H1 (cell line): ENCODE measurements around the gene TRPV4. TPM values are rescaled to one million over a fixed set of nuclear protein-coding genes. Genes with fewer than 3 reads are reported as not detected.

Experiments
- CTCF ChIA-PET: fragments of 300-600 bp; sonication (Branson Sonifier 250); formaldehyde crosslinking; loops from one replicate; lab custom pipeline; 2021; ENCODE audit not compliant: partially characterized antibody; lab: Charles Lee
- POLR2A ChIA-PET: fragments of 300-600 bp; sonication (Branson Sonifier 250); formaldehyde crosslinking; loops from one replicate; lab custom pipeline; 2021; ENCODE audit warnings: inconsistent platforms; ENCODE audit not compliant: partially characterized antibody; lab: Charles Lee
- DNase-seq, 2 experiments: peaks; one replicate each; pipeline versions ENCODE4 v3.0.0 to v3.0.0-alpha.2; 2010 to 2022; ENCODE audit warnings: low spot score in 2 of 2, low read depth in 1 of 2, mixed read lengths in 1 of 2
- FAIRE-seq: peaks from 2 replicates; lab custom pipeline; 2011; peaks lifted over from hg19 to GRCh38; lab: Jason Lieb, UNC
- H2AFZ ChIP-seq: 2 replicates; pipeline ENCODE4 v1.8.1; 2012; ENCODE audit warnings: low read length, inconsistent platforms
- H2AK5ac ChIP-seq: 2 replicates; pipeline ENCODE4 v1.6.1; 2013; ENCODE audit warnings: low read depth, low read length
- H2BK120ac ChIP-seq: replicated peaks from 2 replicates; pipeline ENCODE3; 2013; ENCODE audit warnings: low read depth, low read length, inconsistent platforms
- H2BK12ac ChIP-seq: 2 replicates; pipeline ENCODE4 v1.6.1; 2013; ENCODE audit warnings: low read depth, low read length
- H2BK15ac ChIP-seq: 2 replicates; pipeline ENCODE4 v1.6.1; 2013; ENCODE audit warnings: low read length
- H2BK20ac ChIP-seq: 2 replicates; pipeline ENCODE4 v1.6.1; 2013; ENCODE audit warnings: low read length
- H2BK5ac ChIP-seq: 2 replicates; pipeline ENCODE4 v1.6.1; 2013; ENCODE audit warnings: low read depth, low read length
- H3K14ac ChIP-seq: 2 replicates; pipeline ENCODE4 v1.6.1; 2013; ENCODE audit warnings: inconsistent platforms; ENCODE audit not compliant: insufficient read length
- H3K18ac ChIP-seq: 2 replicates; pipeline ENCODE4 v1.6.1; 2013; ENCODE audit warnings: low read length; ENCODE audit errors: extremely low read depth
- H3K23ac ChIP-seq: 2 replicates; pipeline ENCODE4 v1.6.1; 2013; ENCODE audit warnings: inconsistent platforms; ENCODE audit not compliant: insufficient read length
- H3K23me2 ChIP-seq: 2 replicates; pipeline ENCODE4 v1.6.1; 2013; ENCODE audit warnings: low read depth, low read length
- H3K27ac ChIP-seq: 2 replicates; pipeline ENCODE4 v1.6.1; 2011; ENCODE audit warnings: low read depth, low read length, inconsistent platforms
- H3K27me3 ChIP-seq, 4 experiments: replicated peaks in 1 of 4; 1 replicate in 1 of 4; 2 replicates in 3 of 4; pipeline versions ENCODE4 v1.6.1 to v1.8.1; 2011 to 2013; ENCODE audit warnings: low read length in 3 of 4, mild to moderate bottlenecking in 3 of 4, inconsistent platforms in 2 of 4, mixed read lengths in 2 of 4, moderate library complexity in 1 of 4; ENCODE audit not compliant: control insufficient read depth in 3 of 4, insufficient read depth in 3 of 4; ENCODE audit errors: extremely low read depth in 1 of 4
- H3K36me3 ChIP-seq, 4 experiments: 2 replicates each; pipeline versions ENCODE4 v1.6.1 to v1.8.1; 2011 to 2013; ENCODE audit warnings: mild to moderate bottlenecking in 4 of 4, low read length in 3 of 4, moderate library complexity in 2 of 4, control low read depth in 1 of 4, inconsistent platforms in 1 of 4; ENCODE audit not compliant: insufficient read depth in 4 of 4, control insufficient read depth in 2 of 4
- H3K4ac ChIP-seq: replicated peaks from 2 replicates; pipeline ENCODE3; 2013; ENCODE audit warnings: low read length, low read depth, mixed read lengths, inconsistent platforms; ENCODE audit not compliant: insufficient read length
- H3K4me1 ChIP-seq, 4 experiments: replicated peaks in 1 of 4; 1 replicate in 1 of 4; 2 replicates in 3 of 4; pipeline versions ENCODE4 v1.6.1 to v1.8.1; 2011 to 2013; ENCODE audit warnings: low read length in 3 of 4, inconsistent platforms in 2 of 4, mixed read lengths in 1 of 4; ENCODE audit not compliant: insufficient read depth in 4 of 4, control insufficient read depth in 3 of 4
- H3K4me2 ChIP-seq, 2 experiments: 2 replicates each; pipeline versions ENCODE4 v1.6.1 to v1.8.1; 2011 to 2013; ENCODE audit warnings: low read depth in 2 of 2, low read length in 2 of 2, control low read depth in 1 of 2, inconsistent platforms in 1 of 2, mild to moderate bottlenecking in 1 of 2; ENCODE audit not compliant: insufficient read depth in 1 of 2
- H3K4me3 ChIP-seq, 4 experiments: fragments of 200-600, 300-600 bp in 1 of 4; sonication (generic), shearing (Covaris generic), sonication (Bioruptor Twin) in 1 of 4; 2 replicates each; pipeline versions ENCODE4 v1.5.1 to v1.8.1; 2011 to 2016; ENCODE audit warnings: low read length in 4 of 4, low read depth in 3 of 4, control low read depth in 2 of 4, inconsistent platforms in 2 of 4, mild to moderate bottlenecking in 2 of 4, mixed read lengths in 1 of 4, moderate library complexity in 1 of 4; ENCODE audit not compliant: insufficient read depth in 2 of 4; ENCODE audit errors: extremely low read depth in 1 of 4
- H3K56ac ChIP-seq: replicated peaks from 2 replicates; pipeline ENCODE3; 2013; ENCODE audit warnings: low read depth, mild to moderate bottlenecking, mixed read lengths, low read length, inconsistent platforms; ENCODE audit not compliant: insufficient read length
- H3K79me1 ChIP-seq: 2 replicates; pipeline ENCODE4 v1.6.1; 2013; ENCODE audit warnings: low read depth, low read length, control low read depth
- H3K79me2 ChIP-seq, 2 experiments: 2 replicates each; pipeline versions ENCODE4 v1.6.1 to v1.8.1; 2012 to 2013; ENCODE audit warnings: low read length in 2 of 2, mild to moderate bottlenecking in 2 of 2, inconsistent platforms in 1 of 2; ENCODE audit not compliant: insufficient read depth in 2 of 2, control insufficient read depth in 1 of 2
- H3K9ac ChIP-seq, 4 experiments: replicated peaks in 1 of 4; 1 replicate in 1 of 4; 2 replicates in 3 of 4; pipeline versions ENCODE4 v1.6.1 to v1.8.1; 2011 to 2013; ENCODE audit warnings: low read depth in 3 of 4, low read length in 3 of 4, control low read depth in 2 of 4, mild to moderate bottlenecking in 2 of 4, moderate library complexity in 2 of 4, inconsistent platforms in 1 of 4; ENCODE audit errors: extremely low read depth in 1 of 4
- H3K9me3 ChIP-seq, 2 experiments: 2 replicates each; pipeline versions ENCODE4 v1.6.1 to v1.8.1; 2012 to 2013; ENCODE audit warnings: mild to moderate bottlenecking in 2 of 2, moderate library complexity in 2 of 2, control low read depth in 1 of 2, inconsistent platforms in 1 of 2, low read depth in 1 of 2, low read length in 1 of 2, mixed read lengths in 1 of 2; ENCODE audit not compliant: insufficient read depth in 2 of 2
- H4K20me1 ChIP-seq, 2 experiments: replicated peaks in 1 of 2; 2 replicates each; pipeline versions ENCODE3 to v1.8.1; 2011 to 2013; ENCODE audit warnings: inconsistent platforms in 2 of 2, low read length in 2 of 2, mild to moderate bottlenecking in 1 of 2; ENCODE audit not compliant: insufficient read depth in 2 of 2, control insufficient read depth in 1 of 2
- H4K5ac ChIP-seq: 2 replicates; pipeline ENCODE4 v1.6.1; 2013; ENCODE audit warnings: low read length, low read depth, mixed read lengths, inconsistent platforms; ENCODE audit not compliant: insufficient read length
- H4K8ac ChIP-seq: 2 replicates; pipeline ENCODE4 v1.8.0; 2013; ENCODE audit warnings: mild to moderate bottlenecking, moderate library complexity, low read length, inconsistent platforms; ENCODE audit not compliant: insufficient read depth; ENCODE audit errors: extremely low read depth
- H4K91ac ChIP-seq: replicated peaks from 2 replicates; pipeline ENCODE3; 2013; ENCODE audit warnings: low read length, mixed read lengths, inconsistent platforms; ENCODE audit not compliant: insufficient read length
- CBX8 ChIP-seq: fragments of 300-800, 300-1000 bp; sonication (generic); IDR thresholded peaks from 2 replicates; pipeline ENCODE4 v1.7.1; 2016; ENCODE audit warnings: low read depth, low read length, borderline replicate concordance
- RAD21 ChIP-seq, 2 experiments: IDR thresholded peaks in 1 of 2; conservative IDR thresholded peaks in 1 of 2; 2 replicates each; pipeline ENCODE4 v1.6.1; 2011; ENCODE audit warnings: low read depth in 2 of 2, low read length in 2 of 2, improper control_type of control experiment in 1 of 2, inconsistent platforms in 1 of 2, mild to moderate bottlenecking in 1 of 2, moderate library complexity in 1 of 2
- SUZ12 ChIP-seq: fragments of 200-600 bp; sonication (generic); IDR thresholded peaks from 2 replicates; pipeline ENCODE4 v1.6.1; 2012; ENCODE audit warnings: mild to moderate bottlenecking, inconsistent platforms, low read length, moderate library complexity, mixed read lengths
- WGBS, 2 experiments: shearing (Covaris generic) in 1 of 2; methylation state at CpG; one replicate each; pipeline versions ENCODE4 v1.1.6 to v1.1.7; 2013 to 2015; ENCODE audit warnings: low lambda C conversion rate in 2 of 2, mixed read lengths in 2 of 2, inconsistent platforms in 1 of 2, low coverage in 1 of 2, missing lambda C conversion rate in 1 of 2; ENCODE audit not compliant: insufficient replicate concordance in 2 of 2, insufficient coverage in 1 of 2, insufficient read length in 1 of 2; ENCODE audit errors: extremely low coverage in 1 of 2, missing lambda C conversion rate in 1 of 2; 5-methylcytosine and 5-hydroxymethylcytosine counted together
- polyA plus RNA-seq, 7 experiments: library from polyadenylated mRNA; depleted of rRNA in 3 of 7; stranded (reverse) in 5 of 7; unstranded in 2 of 7; fragments of >200 nt in 5 of 7; fragments of 200-250 nt in 2 of 7; gene quantifications; 1 replicate in 5 of 7; 2 replicates in 1 of 7; 4 replicates in 1 of 7; pipeline versions ENCODE4 v1.2.1 to v1.2.3, GENCODE V29; 2011 to 2013; ENCODE audit warnings: missing spikeins in 2 of 7, mixed read lengths in 2 of 7
- total RNA-seq: library from RNA; stranded (reverse); fragmentation: NEBNext Ultra II Directional; extraction: Animal tissue kit (Norgen Biotek cat#: 25700); gene quantifications from 2 replicates; pipeline ENCODE4 v1.2.1, GENCODE V29; 2021

Gene TRPV4
- total and polyA plus RNA-seq, 2 of the 8 experiments (the other 6 are each of a cell fraction or from before 2014, with no cell fraction given) = 2.1 to 6.2 TPM

GRCh38 chr12:109820816-109821381, 12.3 kb downstream of the TRPV4 start:
- H3K4me3 ChIP-seq = no peak overlapping the region
- H4K91ac ChIP-seq = no peak overlapping the region
- no peak overlapping the region for H2AK5ac ChIP-seq
- H2BK15ac ChIP-seq = no peak overlapping the region
- no peak overlapping the region for H4K5ac ChIP-seq
- ChIA-PET CTCF (interaction anchor here (1.0 to 3.6 kb wide), 4 partner anchors 9 to 24 kb away, joined by 3 to 22 read pairs (median 4); no protein-coding TSS in a partner anchor), POLR2A (interaction anchor here (1.0 kb wide), 1 partner anchor 8 kb away, joined by 3 read pairs; no protein-coding TSS in a partner anchor)
- H4K20me1 ChIP-seq = no peaks in the 10 kb centered on the region
- no peak overlapping the region for H2BK20ac ChIP-seq
- no peaks in the 10 kb centered on the region for H3K79me2 ChIP-seq
- no peak overlapping the region for H4K8ac ChIP-seq
- no peak overlapping the region for H2AFZ ChIP-seq
- no peak overlapping the region for H3K4ac ChIP-seq
- H3K23me2 ChIP-seq = no peaks in the 10 kb centered on the region
- H3K4me1 ChIP-seq = peaks cover 0 to 7% (median 4%) of the 10 kb centered on the region in 4 experiments; a peak in 5 of 7 replicates
- H2BK5ac ChIP-seq = 0 out of 2 replicates have a peak overlapping the region, but pooled peaks have one; percentile 66
- H2BK12ac ChIP-seq = no peak overlapping the region
- no peaks in the 10 kb centered on the region for H3K79me1 ChIP-seq
- no peak overlapping the region for H3K9ac ChIP-seq
- H3K4me2 ChIP-seq = no peak overlapping the region
- H3K23ac ChIP-seq = no peak overlapping the region
- 89% methylated on average over 16 of the region's 16 CpGs; no CpG with 5 or more reads in 1 of the 2 experiments for WGBS, 2 experiments
- no peak for DNase-seq
- H3K9me3 ChIP-seq = no peaks in the 10 kb centered on the region
- no peak overlapping the region for H3K56ac ChIP-seq
- no peak overlapping the region; the same call in 1 of the 2 replicates for H3K18ac ChIP-seq
- no peak overlapping the region for H3K14ac ChIP-seq
- no peak overlapping the region for H2BK120ac ChIP-seq
- H3K27me3 ChIP-seq = no peaks in the 10 kb centered on the region
- H3K27ac ChIP-seq = no peak overlapping the region
- FAIRE-seq = no peak
- H3K36me3 ChIP-seq = no peaks in the 10 kb centered on the region
- TF ChIP-seq RAD21 (IDR thresholded peaks at IDR 0.05 in 1 of 2, conservative IDR thresholded peaks at IDR 0.05 in 1 of 2; ENCODE audit: low read depth in 2 of 2, low read length in 2 of 2) = no peak
- no peak for TF ChIP-seq SUZ12
- no peak for TF ChIP-seq CBX8
